SK-N-SH (cell line): ENCODE results near the gene TIGD3.
A peak's percentile ranks its signal among the peaks of the same experiment; 100 is the strongest.

Source experiments
- CTCF ChIP-seq: fragments of 200-600 bp; sonication (generic); IDR thresholded peaks from 2 replicates; pipeline ENCODE4 v1.6.1; 2017; ENCODE audit warnings: antibody characterized with exemption, mild to moderate bottlenecking, moderate library complexity
- MXI1 ChIP-seq: IDR thresholded peaks from 2 replicates; pipeline ENCODE4 v1.6.1; 2012; ENCODE audit warnings: mild to moderate bottlenecking, low read depth, low read length, improper control_type of control experiment
- RAD21 ChIP-seq: IDR thresholded peaks from 2 replicates; pipeline ENCODE4 v1.6.1; 2012; ENCODE audit warnings: mild to moderate bottlenecking, low read length
- SMC3 ChIP-seq: IDR thresholded peaks from 2 replicates; pipeline ENCODE4 v1.6.1; 2012; ENCODE audit warnings: low read depth, low read length, improper control_type of control experiment

GRCh38 chr11:65321828-65322485 lies 32.6 kb upstream of the TIGD3 start:
- no peak for TF ChIP-seq SMC3
- TF ChIP-seq CTCF: no peak
- no peak for TF ChIP-seq RAD21
- peak; percentile 86; the same call in 1 of the 2 replicates for TF ChIP-seq MXI1
